IPS-20b (cell line): ENCODE measurements around the gene NCMAP.
"Not testable (repeated sequence)": the region's sequence is repeated elsewhere in the genome, so short reads cannot be mapped to it uniquely, and the experiment has no call there.

Experiments
- H3K27ac ChIP-seq: one replicate; pipeline ENCODE4 v1.5.1; 2013; ENCODE audit warnings: low read length
- H3K27me3 ChIP-seq: 2 replicates; pipeline ENCODE4 v1.6.1; 2013; ENCODE audit warnings: mild to moderate bottlenecking, low read length, inconsistent platforms; ENCODE audit not compliant: insufficient read depth
- H3K36me3 ChIP-seq: 2 replicates; pipeline ENCODE4 v1.6.1; 2013; ENCODE audit warnings: low read depth, mild to moderate bottlenecking, inconsistent platforms, low read length, moderate library complexity; ENCODE audit not compliant: insufficient read depth
- H3K4me1 ChIP-seq: 2 replicates; pipeline ENCODE4 v1.6.1; 2013; ENCODE audit warnings: mild to moderate bottlenecking, control low read depth, inconsistent platforms, low read length, moderate library complexity; ENCODE audit not compliant: insufficient read depth
- H3K4me3 ChIP-seq: 2 replicates; pipeline ENCODE4 v1.5.1; 2013; ENCODE audit warnings: mild to moderate bottlenecking, low read length, inconsistent platforms
- H3K9ac ChIP-seq: 2 replicates; pipeline ENCODE4 v1.6.1; 2013; ENCODE audit warnings: low read depth, mild to moderate bottlenecking, inconsistent platforms, low read length, moderate library complexity
- H3K9me3 ChIP-seq: 2 replicates; pipeline ENCODE4 v1.6.1; 2013; ENCODE audit warnings: mild to moderate bottlenecking, low read depth, low read length, inconsistent platforms; ENCODE audit not compliant: insufficient read depth

Gene NCMAP, protein sequence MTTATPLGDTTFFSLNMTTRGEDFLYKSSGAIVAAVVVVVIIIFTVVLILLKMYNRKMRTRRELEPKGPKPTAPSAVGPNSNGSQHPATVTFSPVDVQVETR

DNA sequence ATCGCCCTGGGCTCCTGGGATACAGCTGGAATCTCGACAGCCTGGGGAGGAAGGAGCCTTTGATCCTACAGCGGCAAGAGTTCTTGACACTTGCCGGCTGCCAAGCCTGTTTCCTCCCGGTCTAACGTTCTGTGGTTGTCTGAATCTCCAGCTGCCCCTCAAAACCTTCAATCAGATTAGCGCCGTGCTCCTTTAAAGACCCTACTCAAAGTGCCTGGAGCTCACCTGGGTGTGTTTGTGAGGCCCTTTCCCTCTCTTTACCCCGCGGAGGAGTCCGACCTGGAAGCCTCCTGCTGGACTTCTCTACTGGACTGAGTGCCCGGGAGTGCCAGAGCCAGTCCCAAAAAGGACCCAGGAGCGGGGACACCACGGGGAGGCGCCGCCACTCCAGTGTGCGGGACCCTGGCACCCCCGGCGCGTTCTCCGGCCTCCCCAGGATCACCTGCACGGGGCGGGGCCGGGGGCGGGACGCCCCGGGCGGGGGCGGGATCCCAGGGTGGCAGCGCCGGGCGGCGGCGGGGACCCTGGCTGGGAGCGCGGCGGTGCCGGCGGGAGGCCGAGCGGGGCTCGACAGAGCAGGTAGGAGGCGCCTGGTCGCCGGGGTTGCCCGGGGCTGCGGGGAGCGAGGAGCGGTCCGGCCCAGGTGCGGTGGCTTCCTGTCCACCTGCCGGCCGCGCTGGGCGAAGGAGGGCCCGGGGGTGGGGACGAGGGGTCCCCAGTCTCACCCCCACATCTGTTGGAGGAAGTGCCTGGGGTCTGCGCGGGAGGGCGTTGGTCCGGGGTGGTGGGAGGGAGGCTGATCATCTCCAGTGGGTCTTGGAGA lies at the start of gene NCMAP:
NCMAP (plus strand) TSS at position 497 of the 823 bp plus-strand sequence. CDS start 39,344 bp downstream, outside the sequence.
- Histone ChIP-seq H3K9ac (no peak within 1 kb of the TSS), H3K9me3 (no peaks in the 10 kb centered on the region), H3K27ac (no peak within 1 kb of the TSS), H3K4me1 (peaks cover 7% of the 10 kb centered on the region; the same call in 1 of the 2 replicates), H3K36me3 (no peaks in the 10 kb centered on the region), H3K27me3 (peaks cover 47% of the 10 kb centered on the region), H3K4me3 (peak within 1 kb of the TSS; percentile 67)

DNA sequence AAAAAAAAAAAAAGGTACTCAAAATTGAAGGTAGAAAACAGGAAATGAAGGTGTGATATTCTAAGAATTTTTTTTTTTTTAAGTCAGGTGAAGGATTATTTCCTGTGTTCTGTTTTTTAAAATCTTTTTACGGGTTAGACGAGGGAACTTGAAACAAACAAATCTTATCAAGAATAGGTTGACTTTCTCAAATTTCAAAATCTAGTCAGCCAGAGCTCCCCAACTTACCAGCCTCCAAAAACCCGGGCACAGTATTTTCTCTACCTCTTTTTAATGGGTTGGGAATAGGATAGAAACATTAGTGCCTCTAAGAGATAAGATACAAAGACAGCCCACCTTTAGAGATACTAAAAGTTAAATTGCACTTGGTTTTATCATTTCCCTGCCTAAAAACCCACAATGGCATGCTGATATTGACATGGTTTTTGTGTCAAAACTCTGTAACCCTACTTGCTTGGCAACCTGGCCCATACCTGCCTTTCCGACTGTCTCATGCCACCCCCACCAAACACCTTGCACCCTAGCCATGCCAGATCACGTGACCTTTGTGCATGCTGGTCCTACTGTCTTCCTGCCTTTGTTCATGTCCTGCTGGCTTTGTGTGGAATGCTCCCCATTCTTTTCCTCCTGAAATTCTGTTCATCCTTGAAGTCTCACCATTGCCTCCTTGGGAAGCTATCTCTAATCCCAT lies 49.1 kb upstream of the NCMAP start:
- Histone ChIP-seq H3K9ac (peak overlapping the region; percentile 24; the same call in 1 of the 2 replicates), H3K36me3 (no peaks in the 10 kb centered on the region), H3K9me3 (no peaks in the 10 kb centered on the region), H3K27ac (no peak overlapping the region), H3K27me3 (peaks cover 19% of the 10 kb centered on the region; the same call in 1 of the 2 replicates), H3K4me3 (peak overlapping the region; percentile 2; the same call in 1 of the 2 replicates), H3K4me1 (peaks cover 23% of the 10 kb centered on the region; the same call in 1 of the 2 replicates)

DNA sequence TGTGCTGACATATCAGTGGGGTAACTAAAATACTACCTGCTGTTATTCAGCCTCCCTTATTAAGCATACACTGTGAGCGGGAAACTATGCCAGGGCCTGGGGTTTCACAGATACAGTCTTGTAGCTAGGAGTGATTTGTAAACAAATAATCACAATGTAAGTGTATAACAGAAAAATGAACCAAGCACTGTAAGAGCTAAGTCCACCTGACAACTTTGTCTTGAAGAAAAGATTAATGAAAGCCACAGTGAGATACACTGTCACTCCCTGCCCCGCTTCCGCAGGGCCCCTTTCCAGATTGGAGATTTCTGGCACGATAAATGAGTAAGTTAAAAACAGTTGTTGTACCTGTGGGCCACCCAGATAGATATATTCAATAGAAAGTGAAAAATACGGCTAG lies 48.5 kb upstream of the NCMAP start:
- H3K4me3 ChIP-seq = no peak overlapping the region

DNA sequence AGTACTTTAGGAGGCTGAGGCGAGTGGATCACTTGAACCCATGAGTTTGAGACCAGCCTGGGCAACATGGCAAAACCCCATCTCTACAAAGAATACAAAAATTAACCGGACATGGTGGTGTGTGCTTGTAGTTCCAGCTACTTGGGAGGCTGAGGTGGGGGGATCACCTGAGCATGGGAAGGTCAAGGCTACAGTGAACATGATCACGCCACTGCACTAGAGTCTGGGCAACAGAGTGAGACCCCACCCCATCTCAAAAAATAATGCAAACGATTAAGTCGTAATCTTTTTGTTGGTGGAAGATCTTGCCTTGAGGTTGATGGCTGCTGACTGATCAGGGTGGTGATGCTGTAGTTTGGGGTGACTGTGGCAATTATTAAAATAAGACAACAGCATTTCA lies 47.0 kb upstream of the NCMAP start:
- H3K9ac ChIP-seq = no peak overlapping the region
- H3K4me1 ChIP-seq = peaks cover 18% of the 10 kb centered on the region; the same call in 1 of the 2 replicates
- no peaks in the 10 kb centered on the region for H3K9me3 ChIP-seq
- no peaks in the 10 kb centered on the region for H3K36me3 ChIP-seq
- H3K27me3 ChIP-seq = peaks cover 10% of the 10 kb centered on the region; the same call in 1 of the 2 replicates
- H3K27ac ChIP-seq = no peak overlapping the region
- H3K4me3 ChIP-seq = no peak overlapping the region

More for the DNA sequence above, 48.5 kb upstream of the NCMAP start:
- Histone ChIP-seq H3K9me3 (no peaks in the 10 kb centered on the region), H3K4me1 (peaks cover 23% of the 10 kb centered on the region; the same call in 1 of the 2 replicates), H3K9ac (peak overlapping the region; percentile 24; the same call in 1 of the 2 replicates), H3K36me3 (no peaks in the 10 kb centered on the region), H3K27me3 (peaks cover 17% of the 10 kb centered on the region; the same call in 1 of the 2 replicates), H3K27ac (no peak overlapping the region)

DNA sequence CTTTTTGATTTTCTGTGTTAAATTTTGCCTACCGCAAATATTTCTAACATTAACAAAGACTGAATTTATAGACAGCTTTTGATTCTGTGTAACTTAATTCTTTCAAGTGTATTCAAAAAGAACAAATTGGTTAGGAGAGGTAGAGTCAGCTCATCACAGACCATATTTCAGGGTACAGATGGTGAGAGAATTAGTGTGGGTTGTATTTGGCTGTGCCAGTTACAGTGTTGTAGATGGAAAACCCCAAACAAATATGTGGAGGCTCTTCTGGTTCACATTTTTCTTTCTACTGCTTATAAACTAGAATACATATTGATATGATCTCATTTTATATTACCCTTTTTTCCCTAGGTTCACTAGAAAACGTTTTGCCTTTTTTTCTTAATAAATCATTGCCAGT lies 42.2 kb upstream of the NCMAP start:
- no peaks in the 10 kb centered on the region for H3K27me3 ChIP-seq
- H3K27ac ChIP-seq = no peak overlapping the region
- H3K9ac ChIP-seq = no peak overlapping the region
- H3K9me3 ChIP-seq = no peaks in the 10 kb centered on the region
- no peaks in the 10 kb centered on the region for H3K36me3 ChIP-seq
- H3K4me1 ChIP-seq = peaks cover 3% of the 10 kb centered on the region; the same call in 1 of the 2 replicates
- no peak overlapping the region for H3K4me3 ChIP-seq

DNA sequence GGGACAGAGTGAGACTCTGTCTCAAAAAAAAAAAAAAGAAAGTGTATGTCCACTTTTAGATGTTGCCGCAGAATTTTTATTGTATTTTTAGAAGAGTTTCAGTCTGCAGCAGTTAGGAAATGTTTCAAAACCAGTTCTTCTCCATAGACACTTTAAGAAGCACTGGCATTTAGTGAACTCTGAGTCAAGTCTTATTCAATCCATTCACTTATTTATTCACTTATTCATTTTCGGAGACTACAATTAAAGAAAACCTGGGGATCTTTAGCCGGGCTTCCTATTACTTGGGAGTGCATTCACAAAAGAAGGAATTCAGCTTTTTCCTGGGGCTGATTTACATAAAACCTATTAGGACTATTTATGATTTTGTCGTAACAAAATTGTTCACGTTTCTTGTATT lies 40.9 kb upstream of the NCMAP start:
- no peaks in the 10 kb centered on the region; the same call in 1 of the 2 replicates for H3K4me1 ChIP-seq

DNA sequence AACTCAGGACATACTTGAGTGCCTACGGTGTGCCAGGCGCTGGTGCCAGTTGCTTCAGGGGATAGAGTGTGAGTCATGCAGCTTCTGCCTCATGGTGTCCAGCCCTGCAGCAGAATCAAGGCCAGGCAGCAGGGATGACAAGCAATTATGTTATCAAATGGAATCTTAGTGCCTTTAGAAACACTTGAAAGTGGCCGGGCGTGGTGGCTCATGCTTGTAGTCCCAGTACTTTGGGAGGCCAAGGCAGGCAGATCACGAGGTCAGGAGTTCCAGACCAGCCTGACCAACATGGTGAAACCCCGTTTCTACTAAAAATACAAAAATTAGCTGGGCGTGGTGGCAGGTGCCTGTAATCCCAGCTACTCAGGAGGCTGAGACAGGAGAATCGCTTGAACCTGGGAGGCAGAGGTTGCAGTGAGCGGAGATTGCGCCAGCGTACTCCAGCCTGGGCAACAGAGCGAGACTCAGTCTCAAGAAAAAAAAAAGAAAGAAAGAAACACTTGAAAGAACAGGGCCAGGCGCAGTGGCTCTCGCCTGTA lies 40.1 kb upstream of the NCMAP start:
- H3K27me3 ChIP-seq, H3K4me3 ChIP-seq, H3K27ac ChIP-seq: not testable (repeated sequence)

More for the DNA sequence above, 40.9 kb upstream of the NCMAP start:
- no peak overlapping the region for H3K27ac ChIP-seq
- H3K36me3 ChIP-seq = peaks cover 7% of the 10 kb centered on the region; the same call in 1 of the 2 replicates
- H3K4me3 ChIP-seq = no peak overlapping the region
- no peaks in the 10 kb centered on the region for H3K9me3 ChIP-seq
- H3K27me3 ChIP-seq = no peaks in the 10 kb centered on the region
- no peak overlapping the region for H3K9ac ChIP-seq

DNA sequence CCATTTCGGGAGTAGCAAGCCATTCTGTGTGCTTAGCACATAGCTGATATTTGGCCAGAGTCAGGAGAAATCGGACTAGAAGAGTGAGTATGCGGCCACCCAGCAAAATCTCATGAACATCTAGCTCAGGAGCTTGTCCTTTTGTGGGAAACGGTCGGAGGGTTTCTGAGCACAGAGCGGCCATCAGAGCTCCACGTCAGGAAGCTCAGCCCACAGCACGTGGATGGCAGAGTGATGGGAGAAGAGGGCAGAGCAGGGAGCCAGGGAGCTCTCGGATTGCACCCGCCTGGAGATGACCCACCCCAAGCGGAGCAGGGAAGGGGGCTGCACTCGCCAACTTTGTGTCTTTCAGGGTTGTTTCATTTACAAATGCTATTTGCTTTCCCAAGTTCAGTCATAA lies 39.4 kb upstream of the NCMAP start:
- H3K4me3 ChIP-seq = no peak overlapping the region
- no peaks in the 10 kb centered on the region for H3K27me3 ChIP-seq
- no peak overlapping the region for H3K27ac ChIP-seq

More for the DNA sequence above, 40.1 kb upstream of the NCMAP start:
- H3K9ac ChIP-seq, H3K9me3 ChIP-seq, H3K4me1 ChIP-seq: not testable (repeated sequence)
- peaks cover 10% of the 10 kb centered on the region; the same call in 1 of the 2 replicates for H3K36me3 ChIP-seq

DNA sequence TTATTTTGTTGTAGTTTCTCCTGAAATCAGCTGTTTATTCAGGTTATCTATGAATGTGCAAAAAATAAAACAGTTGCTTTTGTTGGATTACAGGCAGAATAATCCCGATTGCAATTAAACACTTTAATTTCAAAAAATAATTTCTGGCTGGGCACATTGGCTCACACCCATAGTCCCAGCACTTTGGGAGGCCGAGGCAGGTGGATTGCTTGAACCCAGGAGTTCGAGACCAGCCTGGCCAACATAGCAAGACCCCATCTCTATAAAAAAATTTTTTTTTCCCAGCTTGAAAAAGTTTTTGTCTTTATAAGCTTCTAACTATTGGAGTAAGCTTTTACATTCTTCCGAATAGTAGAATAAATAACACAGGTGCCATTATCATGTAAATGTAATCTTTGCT lies 38.0 kb upstream of the NCMAP start:
- H3K4me1 ChIP-seq = no peaks in the 10 kb centered on the region; the same call in 1 of the 2 replicates
- no peaks in the 10 kb centered on the region for H3K9me3 ChIP-seq
- H3K4me3 ChIP-seq = no peak overlapping the region
- no peak overlapping the region for H3K9ac ChIP-seq
- no peak overlapping the region for H3K27ac ChIP-seq
- H3K27me3 ChIP-seq = no peaks in the 10 kb centered on the region
- H3K36me3 ChIP-seq = peaks cover 10% of the 10 kb centered on the region; the same call in 1 of the 2 replicates

More for the DNA sequence above, 39.4 kb upstream of the NCMAP start:
- peaks cover 10% of the 10 kb centered on the region; the same call in 1 of the 2 replicates for H3K36me3 ChIP-seq
- H3K9me3 ChIP-seq = no peaks in the 10 kb centered on the region
- H3K4me1 ChIP-seq = no peaks in the 10 kb centered on the region; the same call in 1 of the 2 replicates
- no peak overlapping the region for H3K9ac ChIP-seq

DNA sequence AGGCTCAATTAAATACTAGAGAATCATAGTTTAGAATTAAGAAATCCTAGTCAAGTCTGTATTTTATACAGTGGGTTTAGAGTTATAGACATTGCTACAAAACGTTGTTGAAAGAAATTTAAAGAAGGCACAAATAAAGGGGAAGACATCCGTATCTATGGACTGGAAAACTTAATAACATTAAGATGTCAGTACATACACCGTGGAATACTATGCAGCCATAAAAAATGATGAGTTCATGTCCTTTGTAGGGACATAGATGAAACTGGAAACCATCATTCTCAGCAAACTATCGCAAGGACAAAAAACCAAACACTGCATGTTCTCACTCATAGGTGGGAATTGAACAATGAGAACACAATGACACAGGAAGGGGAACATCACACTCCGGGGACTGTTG lies 35.6 kb upstream of the NCMAP start:
- not testable (repeated sequence) for H3K4me1 ChIP-seq, H3K9ac ChIP-seq, H3K9me3 ChIP-seq, H3K4me3 ChIP-seq, H3K27ac ChIP-seq, H3K27me3 ChIP-seq
- H3K36me3 ChIP-seq = peaks cover 10% of the 10 kb centered on the region; the same call in 1 of the 2 replicates

DNA sequence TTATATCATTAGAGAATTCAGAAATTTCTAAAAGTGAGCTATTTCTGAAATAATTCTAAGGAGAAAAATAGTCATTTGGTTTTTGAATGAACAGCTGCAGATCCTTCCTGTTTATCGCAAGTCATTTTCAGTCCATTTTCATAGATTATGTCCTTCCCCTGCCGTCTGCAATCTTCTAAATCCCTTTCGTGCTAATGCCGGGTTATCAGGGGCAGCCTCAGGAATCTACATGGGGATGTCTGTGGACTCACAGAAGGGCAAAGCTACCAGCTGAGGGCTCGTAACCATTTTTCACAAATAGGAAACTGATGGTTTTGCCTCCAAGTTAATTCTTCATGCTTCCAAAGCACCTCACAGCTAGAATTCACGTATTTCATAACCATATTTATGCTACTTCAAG lies 30.3 kb upstream of the NCMAP start:
- no peak overlapping the region for H3K27ac ChIP-seq
- no peak overlapping the region for H3K9ac ChIP-seq
- H3K36me3 ChIP-seq = no peaks in the 10 kb centered on the region
- no peaks in the 10 kb centered on the region for H3K27me3 ChIP-seq
- H3K4me3 ChIP-seq = no peak overlapping the region
- no peaks in the 10 kb centered on the region for H3K9me3 ChIP-seq
- no peaks in the 10 kb centered on the region for H3K4me1 ChIP-seq
